NAMALWA (cell line): Measurements from ENCODE around the gene POLDIP2.

ENCODE experiments used
- DNase-seq: peaks from one replicate; pipeline ENCODE4 v3.0.0-alpha.2; 2015; ENCODE audit warnings: low spot score

The POLDIP2 gene

DNA sequence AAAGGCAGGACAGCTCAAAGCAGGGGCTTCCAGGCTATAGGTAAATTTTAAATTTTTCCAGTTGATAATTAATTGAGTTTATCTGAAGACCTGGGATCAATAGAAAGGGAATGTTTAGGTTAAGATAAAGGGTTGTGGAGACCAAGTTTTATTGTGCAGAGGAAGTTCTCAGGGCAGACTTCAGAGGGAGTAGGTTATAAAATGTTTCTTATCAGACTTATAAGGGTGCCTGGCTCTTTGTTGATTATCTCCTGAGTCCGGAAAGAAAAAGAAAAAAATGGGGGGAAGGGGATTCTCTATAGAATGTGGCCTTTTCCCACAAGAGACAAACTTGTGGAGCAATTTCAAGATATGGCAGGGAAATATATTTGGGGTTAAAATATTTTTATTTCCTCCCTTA is 32.8 kb upstream of the POLDIP2 start:
- no peak for DNase-seq

DNA sequence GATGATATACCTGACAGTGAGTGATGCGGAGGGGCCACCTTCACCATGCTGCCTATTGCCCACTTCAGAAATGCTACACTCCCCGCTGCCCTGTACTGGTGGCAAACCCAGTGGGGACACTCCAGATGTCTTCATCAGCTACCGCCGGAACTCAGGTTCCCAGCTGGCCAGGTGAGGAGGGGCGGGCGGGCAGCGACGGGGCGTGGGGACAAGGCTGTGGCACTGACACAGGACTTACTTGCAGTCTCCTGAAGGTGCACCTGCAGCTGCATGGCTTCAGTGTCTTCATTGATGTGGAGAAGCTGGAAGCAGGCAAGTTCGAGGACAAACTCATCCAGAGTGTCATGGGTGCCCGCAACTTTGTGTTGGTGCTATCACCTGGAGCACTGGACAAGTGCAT is 30.8 kb upstream of the POLDIP2 start:
- DNase-seq, result no peak

DNA sequence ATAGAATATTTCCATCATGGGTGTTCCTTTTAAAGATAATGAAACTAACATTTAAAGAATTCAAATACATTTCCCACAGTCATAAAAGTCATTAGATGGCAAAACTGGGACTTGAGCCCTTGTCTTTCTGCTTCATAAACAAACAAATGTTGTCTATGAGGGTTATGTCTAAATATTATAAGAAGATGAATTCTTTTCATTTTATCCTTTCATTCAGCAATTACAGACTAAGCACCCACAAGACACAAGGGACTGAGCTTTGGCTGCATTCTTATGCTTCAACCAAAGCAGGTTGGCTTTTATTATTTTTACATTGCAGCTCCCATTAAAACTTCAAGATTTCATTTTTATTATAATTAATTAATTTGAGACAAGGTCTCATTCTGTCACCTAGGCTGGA is 29.1 kb upstream of the POLDIP2 start:
- DNase-seq, result no peak

DNA sequence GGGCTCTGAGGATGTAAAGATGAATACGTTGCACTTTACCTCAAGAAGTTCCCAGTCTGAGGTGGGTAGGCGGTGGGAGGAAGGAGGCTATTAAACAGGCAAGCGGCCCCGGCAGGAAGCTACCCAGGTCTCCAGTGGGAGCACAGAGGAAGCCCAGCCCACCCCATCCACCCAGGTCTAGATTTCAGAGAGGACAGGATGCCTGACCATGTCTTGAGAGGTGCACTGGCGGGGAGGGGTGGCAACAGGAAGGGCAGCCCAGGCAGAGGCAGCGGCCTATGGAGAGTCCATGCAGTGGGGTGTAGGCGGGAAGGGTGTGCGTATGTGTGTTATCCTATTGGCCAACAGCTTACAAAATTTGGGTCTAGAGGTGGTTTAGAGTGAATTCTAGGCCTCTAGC is 28.1 kb upstream of the POLDIP2 start:
- no peak for DNase-seq

DNA sequence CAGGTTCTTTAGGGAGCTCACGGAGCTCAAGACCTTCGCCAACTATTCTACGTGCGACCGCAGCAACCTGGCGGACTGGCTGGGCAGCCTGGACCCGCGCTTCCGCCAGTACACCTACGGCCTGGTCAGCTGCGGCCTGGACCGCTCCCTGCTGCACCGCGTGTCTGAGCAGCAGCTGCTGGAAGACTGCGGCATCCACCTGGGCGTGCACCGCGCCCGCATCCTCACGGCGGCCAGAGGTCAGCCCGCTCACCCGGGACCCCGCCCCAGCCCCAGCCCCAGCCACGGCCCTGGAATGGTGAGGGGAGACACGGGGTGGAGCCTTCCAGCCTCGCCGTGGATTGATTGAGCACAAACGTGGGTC is 27.7 kb upstream of the POLDIP2 start:
- DNase-seq, result no peak

DNA sequence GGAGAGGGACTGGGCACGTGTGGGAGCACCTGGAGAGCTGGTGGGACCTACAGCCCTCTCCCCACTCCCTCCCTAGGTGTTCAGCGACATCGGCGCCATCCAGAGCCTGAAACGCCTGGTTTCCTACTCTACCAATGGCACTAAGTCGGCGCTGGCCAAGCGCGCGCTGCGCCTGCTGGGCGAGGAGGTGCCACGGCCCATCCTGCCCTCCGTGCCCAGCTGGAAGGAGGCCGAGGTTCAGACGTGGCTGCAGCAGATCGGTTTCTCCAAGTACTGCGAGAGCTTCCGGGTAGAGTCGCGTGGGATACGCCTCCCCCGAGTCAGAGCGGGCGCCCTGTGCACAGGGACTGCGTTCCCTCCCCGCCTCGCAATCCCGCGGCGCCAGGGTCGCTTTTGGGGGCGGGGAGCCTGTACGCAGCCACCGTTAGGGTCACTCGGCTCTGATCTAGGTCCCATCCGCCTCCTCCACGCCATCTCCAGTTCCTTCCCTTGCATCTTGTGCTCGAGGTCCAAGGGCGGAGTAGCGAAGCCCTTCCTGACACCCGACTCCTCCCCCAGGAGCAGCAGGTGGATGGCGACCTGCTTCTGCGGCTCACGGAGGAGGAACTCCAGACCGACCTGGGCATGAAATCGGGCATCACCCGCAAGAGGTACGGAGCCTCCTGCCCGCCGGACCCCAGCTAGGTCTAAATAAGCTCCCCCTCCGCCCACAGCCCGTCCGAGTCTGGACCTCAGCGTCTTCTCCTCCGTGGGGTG is 27.1 kb upstream of the POLDIP2 start:
- DNase-seq, result no peak

DNA sequence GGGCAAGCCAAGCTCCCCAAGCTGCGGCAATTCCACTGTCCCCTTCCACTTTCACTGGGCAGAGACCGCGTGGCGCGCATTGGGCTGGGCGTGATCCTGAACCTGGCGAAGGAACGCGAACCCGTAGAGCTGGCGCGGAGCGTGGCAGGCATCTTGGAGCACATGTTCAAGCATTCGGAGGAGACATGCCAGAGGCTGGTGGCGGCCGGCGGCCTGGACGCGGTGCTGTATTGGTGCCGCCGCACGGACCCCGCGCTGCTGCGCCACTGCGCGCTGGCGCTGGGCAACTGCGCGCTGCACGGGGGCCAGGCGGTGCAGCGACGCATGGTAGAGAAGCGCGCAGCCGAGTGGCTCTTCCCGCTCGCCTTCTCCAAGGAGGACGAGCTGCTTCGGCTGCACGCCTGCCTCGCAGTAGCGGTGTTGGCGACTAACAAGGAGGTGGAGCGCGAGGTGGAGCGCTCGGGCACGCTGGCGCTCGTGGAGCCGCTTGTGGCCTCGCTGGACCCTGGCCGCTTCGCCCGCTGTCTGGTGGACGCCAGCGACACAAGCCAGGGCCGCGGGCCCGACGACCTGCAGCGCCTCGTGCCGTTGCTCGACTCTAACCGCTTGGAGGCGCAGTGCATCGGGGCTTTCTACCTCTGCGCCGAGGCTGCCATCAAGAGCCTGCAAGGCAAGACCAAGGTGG is 24.0 kb upstream of the POLDIP2 start:
- no peak for DNase-seq

DNA sequence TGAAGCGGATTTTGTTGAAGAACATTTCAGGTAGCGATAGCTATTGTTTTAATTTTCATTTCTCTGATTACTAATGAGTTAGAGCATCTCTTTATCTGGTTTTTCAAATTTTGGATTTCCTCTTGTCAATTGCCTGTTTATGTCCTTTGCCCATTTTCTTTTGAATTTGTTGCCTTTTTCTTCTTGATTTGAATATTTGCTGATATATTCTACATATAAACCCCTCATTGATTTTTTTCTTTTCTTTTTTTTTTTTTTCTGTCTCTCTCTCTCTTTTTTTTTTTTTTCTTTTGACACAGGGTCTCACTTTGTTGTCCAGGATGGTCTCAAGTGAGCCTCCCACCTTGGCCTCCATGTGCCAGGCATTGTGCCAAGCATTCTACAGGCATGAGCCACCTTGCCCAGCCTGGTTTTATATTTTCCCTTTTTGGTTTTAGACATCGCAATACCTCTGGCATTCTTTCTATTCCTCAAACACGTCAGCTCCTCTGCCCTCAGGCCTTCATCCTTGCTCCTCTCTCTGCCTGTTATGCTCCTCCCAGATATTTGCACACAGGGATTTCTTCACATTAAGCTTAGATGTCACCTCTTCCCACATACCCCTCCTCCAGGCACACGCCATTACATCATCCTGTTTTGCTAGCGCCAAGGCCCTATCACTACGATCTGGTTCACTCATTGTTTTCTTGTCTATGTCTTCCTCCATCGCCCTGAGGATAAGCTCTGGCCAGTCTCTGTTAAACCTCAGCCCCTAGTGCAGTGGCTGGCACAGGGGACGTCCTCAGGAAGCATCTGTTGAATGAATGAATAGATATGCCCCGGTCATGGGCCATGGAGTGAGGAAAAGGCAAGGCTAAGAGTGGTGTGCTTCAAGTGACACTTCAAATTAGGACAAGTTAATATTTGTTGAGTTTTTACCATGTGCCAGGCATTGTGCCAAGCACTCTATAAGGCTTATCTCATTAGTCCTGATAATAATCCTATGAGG is 22.8 kb upstream of the POLDIP2 start:
- no peak for DNase-seq

DNA sequence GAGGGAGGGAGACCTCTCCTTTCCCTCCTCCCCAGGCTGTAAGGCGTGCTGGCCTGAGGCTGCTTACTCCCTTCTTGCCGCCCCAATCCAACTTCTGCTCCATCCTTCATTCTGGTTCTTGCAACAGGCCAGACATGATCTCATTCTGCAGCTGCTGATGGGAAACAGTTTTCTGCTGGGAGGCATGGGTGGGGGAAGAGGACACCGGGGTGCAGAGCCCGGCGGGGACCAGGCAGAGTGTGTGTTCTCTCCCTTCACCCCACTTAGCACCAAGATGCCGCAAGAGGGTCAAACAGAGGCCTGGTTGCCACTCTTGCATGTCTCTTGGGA is 15.6 kb upstream of the POLDIP2 start:
- no peak for DNase-seq

DNA sequence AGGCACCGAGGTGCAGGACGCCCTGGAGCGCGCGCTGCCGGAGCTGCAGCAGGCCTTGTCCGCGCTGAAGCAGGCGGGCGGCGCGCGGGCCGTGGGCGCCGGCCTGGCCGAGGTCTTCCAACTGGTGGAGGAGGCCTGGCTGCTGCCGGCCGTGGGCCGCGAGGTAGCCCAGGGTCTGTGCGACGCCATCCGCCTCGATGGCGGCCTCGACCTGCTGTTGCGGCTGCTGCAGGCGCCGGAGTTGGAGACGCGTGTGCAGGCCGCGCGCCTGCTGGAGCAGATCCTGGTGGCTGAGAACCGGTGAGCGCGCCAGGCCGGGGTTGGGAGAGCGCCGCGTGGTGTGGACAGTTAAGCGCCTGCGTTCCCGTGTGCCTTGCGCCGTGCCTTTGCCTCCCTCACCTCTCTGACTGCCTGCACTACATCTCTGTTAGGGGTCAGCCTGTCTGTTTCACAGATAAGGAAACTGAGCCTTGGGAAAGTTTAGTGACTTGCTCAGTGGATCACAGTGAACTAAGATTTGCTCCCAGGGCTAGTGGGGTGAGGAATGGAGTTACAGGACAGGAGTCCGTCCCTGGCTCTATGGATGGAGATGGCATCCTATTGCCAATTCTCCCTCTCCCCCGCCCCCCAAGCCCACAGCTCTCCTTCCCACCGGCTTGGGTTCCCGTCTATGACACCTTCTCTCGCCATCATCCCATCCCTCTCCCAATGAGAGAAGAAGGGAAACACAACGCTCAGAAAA is 15.0 kb upstream of the POLDIP2 start:
- no peak for DNase-seq

DNA sequence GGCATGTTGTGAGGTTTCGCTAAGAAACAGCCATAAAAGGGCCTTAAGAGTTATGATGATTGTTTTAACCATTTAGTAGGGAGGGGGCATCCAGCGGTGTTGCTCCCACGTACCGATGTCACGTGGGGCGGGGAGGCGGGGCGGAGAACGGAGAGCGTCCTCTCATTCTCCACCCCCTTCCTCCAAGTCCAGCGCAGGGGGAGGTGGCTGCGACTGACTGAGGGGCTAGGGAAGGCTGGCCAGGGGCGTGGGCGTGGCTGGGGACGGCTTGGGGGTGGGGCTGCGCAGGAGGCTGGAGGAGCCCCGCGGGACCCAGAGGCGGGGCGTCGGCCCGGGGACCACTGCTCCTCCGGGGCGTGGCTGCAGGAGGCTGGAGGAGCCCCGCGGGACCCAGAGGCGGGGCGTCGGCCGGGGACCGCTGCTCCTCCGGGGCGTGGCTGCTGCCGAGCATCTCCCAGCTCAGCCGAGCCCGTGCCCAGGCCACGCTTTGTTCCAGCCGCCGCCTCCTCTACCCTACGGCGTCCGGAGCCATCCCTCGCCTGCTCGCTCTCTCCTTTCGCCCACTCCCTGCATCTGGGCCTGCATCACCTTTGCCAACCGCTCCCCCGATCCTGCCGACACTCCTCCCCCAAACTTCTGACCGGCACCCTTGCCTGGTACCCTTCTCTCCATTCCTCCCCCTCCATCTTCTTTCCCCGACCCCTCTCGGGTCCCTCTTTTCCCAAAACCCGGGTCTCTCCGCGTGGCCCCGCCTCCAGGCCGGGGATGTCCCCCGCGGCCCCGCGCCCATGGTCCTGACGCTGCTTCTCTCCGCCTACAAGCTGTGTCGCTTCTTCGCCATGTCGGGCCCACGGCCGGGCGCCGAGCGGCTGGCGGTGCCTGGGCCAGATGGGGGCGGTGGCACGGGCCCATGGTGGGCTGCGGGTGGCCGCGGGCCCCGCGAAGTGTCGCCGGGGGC is 14.2 kb upstream of the POLDIP2 start, which contains the start of gene SARM1:
SARM1 (plus strand) TSS at position 450 of the 958 bp plus-strand sequence; CDS start at position 789, 339 bp downstream.
- peak; percentile 92 for DNase-seq

DNA sequence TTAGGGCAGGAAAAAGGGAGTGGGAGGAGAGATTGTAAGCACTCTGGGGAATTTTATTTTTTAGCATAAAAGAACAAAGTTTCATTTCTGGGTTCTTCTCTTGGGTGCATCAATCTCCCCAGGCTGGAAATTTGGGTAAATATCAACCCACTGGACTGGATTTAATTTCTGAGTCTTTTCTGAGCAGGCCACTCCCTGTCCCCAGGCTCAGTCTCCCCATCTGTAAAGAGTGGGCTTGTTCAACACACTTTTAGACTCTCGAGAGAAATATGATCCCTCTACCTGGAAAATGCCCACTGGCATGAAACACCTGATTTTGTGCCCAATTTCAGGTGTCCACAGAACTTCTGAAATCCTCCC is 13.4 kb upstream of the POLDIP2 start:
- no peak for DNase-seq

DNA sequence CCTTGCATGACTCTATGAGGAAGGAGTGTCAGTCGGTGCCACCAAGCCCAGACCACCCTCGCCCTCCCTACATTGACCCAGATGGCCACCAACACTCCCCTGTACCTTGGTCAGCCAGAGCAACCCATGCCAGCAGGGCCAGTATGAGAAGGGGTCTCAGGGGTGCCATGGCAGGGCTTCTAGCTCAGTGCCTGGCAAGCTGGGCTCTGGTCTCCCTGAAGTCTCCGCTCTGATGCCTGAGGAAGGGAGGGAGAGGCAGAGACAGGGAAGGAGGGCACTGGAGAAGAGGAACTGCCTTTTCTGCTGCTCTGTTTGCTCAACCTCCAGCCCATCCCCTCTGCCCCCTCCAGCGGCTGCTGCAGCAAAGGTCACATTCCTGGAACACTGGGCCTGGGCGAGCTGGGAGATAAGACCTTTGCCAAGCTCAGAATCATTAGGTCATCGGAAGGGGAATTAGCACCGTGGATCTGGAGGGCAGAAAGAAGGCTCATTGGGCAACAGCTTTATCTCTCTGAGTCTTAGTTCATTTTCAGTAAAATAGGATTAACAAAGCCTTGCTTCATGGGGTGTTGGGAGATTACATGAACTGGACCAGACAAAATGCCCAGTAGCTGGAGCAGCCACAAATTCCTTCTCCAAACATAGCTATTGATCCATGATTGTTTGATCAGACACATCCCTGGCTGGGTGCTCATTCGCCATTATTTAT is 12.9 kb upstream of the POLDIP2 start, which contains the start of gene VTN:
VTN (minus strand) TSS at position 273 of the 709 bp plus-strand sequence; CDS start at position 169, 104 bp downstream.
- no peak for DNase-seq

DNA sequence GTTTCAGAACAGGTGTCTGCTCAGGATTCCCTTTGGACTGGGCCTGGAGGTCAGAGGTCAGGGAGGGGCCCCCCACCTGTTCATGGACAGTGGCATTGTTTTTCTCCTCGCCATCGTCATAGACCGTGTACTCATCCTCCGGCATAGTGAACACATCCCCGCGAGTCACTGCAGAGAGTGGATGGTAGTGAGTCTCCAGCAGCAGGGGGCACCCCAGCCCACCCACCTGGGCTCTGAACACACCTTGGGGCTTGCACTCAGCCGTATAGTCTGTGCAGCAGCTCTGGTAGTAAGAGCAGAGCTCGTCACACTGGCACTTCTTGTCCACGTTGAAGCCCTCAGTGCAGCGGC is 12.3 kb upstream of the POLDIP2 start:
- no peak for DNase-seq

DNA sequence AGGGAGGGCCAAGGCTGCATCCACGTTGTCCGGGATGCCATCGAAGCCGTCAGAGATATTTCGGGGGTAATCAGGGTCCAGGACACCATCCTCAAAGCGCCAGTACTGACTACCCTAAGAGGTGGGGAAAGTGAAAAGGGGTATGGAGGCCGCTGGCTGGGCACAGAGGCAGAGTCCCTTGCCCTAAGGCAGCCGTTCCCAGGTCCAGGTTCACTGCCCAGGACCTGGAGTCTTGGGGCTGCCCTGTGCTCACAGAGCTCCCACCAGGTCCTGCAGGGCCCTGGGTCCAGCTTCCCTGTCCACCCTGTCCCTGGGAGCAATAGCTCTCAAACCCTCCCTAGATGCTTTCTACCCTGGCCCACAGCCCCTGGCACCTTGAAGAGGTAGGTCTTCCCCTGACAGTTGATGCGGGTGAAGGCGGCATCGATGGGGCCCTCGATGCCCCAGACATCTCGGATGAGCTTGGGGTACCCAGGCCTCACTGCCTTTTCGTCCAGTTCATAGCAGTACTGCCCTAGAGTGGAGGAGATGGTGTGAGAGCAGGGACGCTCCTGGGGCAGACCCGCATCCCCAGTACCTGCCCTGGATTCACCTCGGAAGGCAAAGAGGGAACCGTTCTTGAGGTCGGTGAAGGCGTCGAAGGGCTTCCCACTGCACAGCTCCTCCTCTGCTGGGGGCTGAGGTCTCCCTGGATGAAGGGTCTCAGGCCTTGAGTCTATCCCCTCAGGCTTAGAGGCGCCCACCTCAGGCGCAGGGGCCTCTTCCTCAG is 11.8 kb upstream of the POLDIP2 start:
- no peak for DNase-seq

DNA sequence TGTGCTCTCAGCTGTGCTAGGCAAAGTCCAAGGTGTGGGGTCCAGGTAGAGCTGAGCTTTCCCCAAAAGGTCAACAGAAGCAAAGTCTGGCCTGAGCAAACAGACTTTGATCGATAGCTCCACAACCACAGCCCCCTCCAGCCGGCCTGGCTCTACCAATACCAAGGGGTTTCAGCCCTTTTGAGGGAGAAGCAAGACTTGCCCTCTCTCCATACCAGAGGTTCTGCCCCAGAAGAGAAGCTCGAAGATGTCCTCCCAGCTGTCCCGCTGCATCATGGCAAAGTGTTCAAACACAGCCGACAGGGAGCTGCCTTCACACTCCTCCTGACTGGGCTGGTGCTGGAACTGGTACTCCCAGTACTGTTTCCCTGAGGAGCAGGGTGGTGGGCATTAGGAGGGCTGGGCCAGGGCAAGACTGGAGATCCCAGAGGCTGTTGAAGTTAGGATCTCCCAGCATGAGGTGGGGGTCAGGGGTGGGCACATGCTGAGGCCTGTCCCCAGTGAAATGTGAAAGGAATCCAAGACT is 11.0 kb upstream of the POLDIP2 start:
- no peak for DNase-seq

DNA sequence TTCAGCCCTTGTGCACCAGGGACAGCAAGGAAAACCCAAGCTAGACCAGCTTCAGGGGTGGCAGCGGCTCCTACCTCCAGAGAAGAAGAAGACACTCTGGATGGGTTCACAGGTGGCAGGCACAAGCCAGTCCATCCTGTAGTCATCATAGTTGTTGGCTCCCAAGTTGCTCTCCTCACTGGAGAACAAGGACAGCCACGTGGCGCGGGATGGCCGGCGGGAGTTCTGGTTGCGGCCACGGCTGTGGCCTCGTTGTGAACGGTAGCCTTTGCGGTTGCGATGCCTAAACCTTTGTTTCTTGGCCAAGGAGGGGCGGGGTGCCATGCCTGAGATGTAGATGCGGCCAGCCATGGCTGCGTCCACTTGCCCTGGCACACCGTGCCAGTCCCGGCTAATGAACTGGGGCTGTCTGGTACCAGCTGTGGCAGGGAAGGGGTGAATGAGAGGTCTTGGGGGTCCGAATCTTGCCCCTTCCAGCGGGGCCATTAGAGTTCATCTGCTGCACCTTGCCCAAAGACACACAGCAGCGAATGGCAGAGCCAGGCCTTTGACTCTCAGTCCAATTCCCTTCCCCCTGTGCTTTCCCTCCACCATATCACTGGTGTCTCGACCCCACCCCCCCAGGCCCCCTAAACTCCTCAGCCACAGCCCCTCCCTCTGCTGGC is 10.4 kb upstream of the POLDIP2 start:
- DNase-seq, result no peak

DNA sequence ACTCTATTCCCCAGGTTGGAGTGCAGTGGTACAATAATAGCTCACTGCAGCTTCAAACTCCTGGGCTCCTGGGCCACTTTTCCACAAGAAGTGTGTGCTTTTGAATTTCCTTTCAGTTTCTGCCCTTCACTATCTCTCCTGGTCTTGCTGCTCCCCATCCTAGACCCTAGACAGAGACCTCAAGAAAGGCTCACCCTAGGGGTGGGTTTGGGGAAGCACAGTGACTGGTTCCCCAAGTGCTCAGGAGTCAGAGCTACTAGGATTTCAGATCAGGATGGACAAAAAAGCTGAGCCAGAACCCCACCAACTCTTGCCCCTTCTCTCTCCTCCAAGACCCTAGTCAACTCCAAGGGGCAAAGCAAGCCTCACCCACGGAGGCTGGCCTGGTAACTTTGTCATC is 9.3 kb upstream of the POLDIP2 start:
- peak; percentile 54 for DNase-seq

DNA sequence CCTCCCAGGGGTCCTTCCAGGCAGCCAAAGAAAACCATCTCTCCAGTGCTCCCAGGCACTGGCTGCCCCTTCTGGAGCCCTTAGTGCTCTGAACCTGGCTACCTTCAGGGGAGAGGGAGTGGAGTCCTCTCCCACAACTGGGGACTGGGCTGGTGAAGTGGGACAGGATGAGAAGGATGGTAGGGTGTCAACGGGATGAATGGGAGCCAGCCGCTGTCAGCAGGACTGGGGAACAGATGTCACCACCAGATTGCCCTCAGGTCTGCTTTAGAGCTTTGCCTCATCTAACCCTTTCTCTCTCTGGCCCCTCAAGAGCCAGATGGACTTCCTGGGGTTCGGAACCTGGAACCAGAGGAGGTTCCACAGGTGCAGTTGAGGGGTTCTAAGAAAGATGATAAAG is 8.2 kb upstream of the POLDIP2 start:
- DNase-seq, result no peak
